H9 (cell line): ENCODE data around the gene GDAP1L1. TPM values are rescaled to one million over a fixed set of nuclear protein-coding genes. Genes with fewer than 3 reads are reported as not detected.
"Not testable (repeated sequence)": the region's sequence is repeated elsewhere in the genome, so short reads cannot be mapped to it uniquely, and the experiment has no call there.

ENCODE experiments used
- DNase-seq: peaks from one replicate; pipeline ENCODE4 v3.0.0-alpha.2; 2017
- H2AFZ ChIP-seq: one replicate; pipeline ENCODE4 v1.6.1; 2013; ENCODE audit warnings: mild to moderate bottlenecking, low read length, control low read depth, moderate library complexity
- H2AK5ac ChIP-seq: 2 replicates; pipeline ENCODE4 v1.6.1; 2013; ENCODE audit warnings: low read length, control low read depth, mixed read lengths; ENCODE audit not compliant: insufficient read length
- H2BK120ac ChIP-seq: one replicate; pipeline ENCODE4 v1.6.1; 2013; ENCODE audit warnings: low read depth, mild to moderate bottlenecking, low read length, control low read depth, inconsistent platforms; ENCODE audit not compliant: poor library complexity, severe bottlenecking
- H2BK12ac ChIP-seq: 2 replicates; pipeline ENCODE4 v1.6.1; 2013; ENCODE audit warnings: low read length, control low read depth, mixed read lengths, low read depth; ENCODE audit not compliant: insufficient read length
- H2BK15ac ChIP-seq: 2 replicates; pipeline ENCODE4 v1.6.1; 2013; ENCODE audit warnings: low read depth, low read length, control low read depth
- H2BK20ac ChIP-seq: one replicate; pipeline ENCODE4 v1.6.1; 2013; ENCODE audit warnings: low read depth, mild to moderate bottlenecking, low read length, control low read depth, inconsistent platforms; ENCODE audit not compliant: poor library complexity, severe bottlenecking
- H2BK5ac ChIP-seq: 2 replicates; pipeline ENCODE4 v1.6.1; 2013; ENCODE audit warnings: low read length, control low read depth, mixed read lengths; ENCODE audit not compliant: insufficient read length
- H3K14ac ChIP-seq: 2 replicates; pipeline ENCODE4 v1.6.1; 2013; ENCODE audit warnings: low read length, control low read depth; ENCODE audit not compliant: insufficient read depth
- H3K18ac ChIP-seq: 2 replicates; pipeline ENCODE4 v1.6.1; 2013; ENCODE audit warnings: low read depth, mild to moderate bottlenecking, mixed read lengths, low read length, control low read depth; ENCODE audit not compliant: insufficient read length
- H3K23ac ChIP-seq: 2 replicates; pipeline ENCODE4 v1.6.1; 2013; ENCODE audit warnings: low read length, control low read depth, mixed read lengths, low read depth; ENCODE audit not compliant: insufficient read length
- H3K23me2 ChIP-seq: 2 replicates; pipeline ENCODE4 v1.6.1; 2013; ENCODE audit warnings: low read depth, mild to moderate bottlenecking, mixed read lengths, low read length, control low read depth; ENCODE audit not compliant: insufficient read length, poor library complexity, severe bottlenecking
- H3K27ac ChIP-seq: 2 replicates; pipeline ENCODE4 v1.5.1; 2013; ENCODE audit warnings: low read length, control low read depth, mixed read lengths, low read depth; ENCODE audit not compliant: insufficient read length
- H3K27me3 ChIP-seq: 2 replicates; pipeline ENCODE4 v1.6.1; 2013; ENCODE audit warnings: low read length, control low read depth, inconsistent platforms; ENCODE audit not compliant: insufficient read depth
- H3K4ac ChIP-seq: 2 replicates; pipeline ENCODE4 v1.6.1; 2013; ENCODE audit warnings: low read depth, mild to moderate bottlenecking, control low read depth, inconsistent platforms, low read length, moderate library complexity
- H3K4me1 ChIP-seq: 2 replicates; pipeline ENCODE4 v1.6.1; 2013; ENCODE audit warnings: low read length, control low read depth, inconsistent platforms; ENCODE audit not compliant: insufficient read depth
- H3K4me2 ChIP-seq: 2 replicates; pipeline ENCODE4 v1.6.1; 2013; ENCODE audit warnings: low read length, control low read depth, mixed read lengths; ENCODE audit not compliant: insufficient read length, insufficient read depth
- H3K56ac ChIP-seq: 2 replicates; pipeline ENCODE4 v1.6.1; 2013; ENCODE audit warnings: low read depth, mild to moderate bottlenecking, mixed read lengths, low read length, control low read depth; ENCODE audit not compliant: insufficient read length
- H3K79me1 ChIP-seq: 2 replicates; pipeline ENCODE4 v1.6.1; 2013; ENCODE audit warnings: low read depth, mild to moderate bottlenecking, moderate library complexity, low read length, control low read depth, inconsistent platforms; ENCODE audit not compliant: insufficient read depth, poor library complexity, severe bottlenecking
- H3K79me2 ChIP-seq: 2 replicates; pipeline ENCODE4 v1.6.1; 2013; ENCODE audit warnings: low read length, control low read depth, inconsistent platforms; ENCODE audit not compliant: insufficient read depth
- H3K9ac ChIP-seq: 2 replicates; pipeline ENCODE4 v1.6.1; 2013; ENCODE audit warnings: low read length, control low read depth, mixed read lengths; ENCODE audit not compliant: insufficient read length; ENCODE audit errors: extremely low read depth
- H3K9me3 ChIP-seq: one replicate; pipeline ENCODE4 v1.6.1; 2013; ENCODE audit warnings: low read depth, low read length, inconsistent platforms; ENCODE audit not compliant: control insufficient read depth
- H3T11ph ChIP-seq: one replicate; pipeline ENCODE4 v1.6.1; 2013; ENCODE audit warnings: mild to moderate bottlenecking, low read length, control low read depth, inconsistent platforms
- H4K20me1 ChIP-seq: one replicate; pipeline ENCODE4 v1.6.1; 2013; ENCODE audit not compliant: control insufficient read depth, insufficient read length, insufficient read depth
- H4K5ac ChIP-seq: 2 replicates; pipeline ENCODE4 v1.6.1; 2013; ENCODE audit warnings: low read depth, mild to moderate bottlenecking, mixed read lengths, low read length, control low read depth; ENCODE audit not compliant: insufficient read length
- H4K8ac ChIP-seq: replicated peaks from 2 replicates; pipeline ENCODE4 v1.6.1; 2013; ENCODE audit warnings: low read length, control low read depth, mixed read lengths, low read depth; ENCODE audit not compliant: insufficient read length
- H4K91ac ChIP-seq: 2 replicates; pipeline ENCODE4 v1.6.1; 2013; ENCODE audit warnings: low read depth, mild to moderate bottlenecking, moderate library complexity, mixed read lengths, low read length, control low read depth; ENCODE audit not compliant: insufficient read length
- H3K27ac Mint-ChIP-seq, 3 experiments: 2 replicates in 2 of 3; 3 replicates in 1 of 3; pipeline ENCODE4 v1.8.0; 2020 to 2021; ENCODE audit warnings: mixed read lengths in 3 of 3, mild to moderate bottlenecking in 1 of 3, moderate library complexity in 1 of 3
- H3K27me3 Mint-ChIP-seq: 2 replicates; pipeline ENCODE4 v1.8.0; 2021; ENCODE audit warnings: low read depth, mild to moderate bottlenecking, moderate library complexity, mixed read lengths
- H3K36me3 Mint-ChIP-seq, 3 experiments: 2 replicates in 2 of 3; 3 replicates in 1 of 3; pipeline ENCODE4 v1.8.0; 2020 to 2021; ENCODE audit warnings: low read depth in 3 of 3, mixed read lengths in 3 of 3; ENCODE audit not compliant: insufficient read depth in 1 of 3
- H3K4me1 Mint-ChIP-seq, 2 experiments: 2 replicates each; pipeline ENCODE4 v1.8.0; 2020; ENCODE audit warnings: mixed read lengths in 2 of 2
- H3K4me3 Mint-ChIP-seq, 2 experiments: 2 replicates in 1 of 2; 3 replicates in 1 of 2; pipeline ENCODE4 v1.8.0; 2020 to 2021; ENCODE audit warnings: mild to moderate bottlenecking in 2 of 2, mixed read lengths in 2 of 2, moderate library complexity in 1 of 2
- H3K9me3 Mint-ChIP-seq, 2 experiments: 2 replicates in 1 of 2; 3 replicates in 1 of 2; pipeline ENCODE4 v1.8.0; 2020; ENCODE audit warnings: mild to moderate bottlenecking in 2 of 2, mixed read lengths in 2 of 2, moderate library complexity in 1 of 2
- WGBS: extraction: QIAGEN DNeasy Blood & Tissue Kit; methylation state at CpG from one replicate; pipeline ENCODE4 v1.1.7; 2013; ENCODE audit warnings: missing lambda C conversion rate, low lambda C conversion rate, mixed read lengths; ENCODE audit not compliant: insufficient read length; ENCODE audit errors: extremely low coverage; 5-methylcytosine and 5-hydroxymethylcytosine counted together
- total RNA-seq: library from RNA; stranded (reverse); gene quantifications from 2 replicates; pipeline ENCODE4 v1.2.1, GENCODE V29; 2021
- TF ChIP-seq, protein P1 (sequence below): fragments of 200-600 bp; sonication (generic); conservative IDR thresholded peaks from 3 replicates; pipeline ENCODE4 v1.8.0; 2021; ENCODE audit warnings: antibody characterized with exemption, mild to moderate bottlenecking

The GDAP1L1 gene
- total RNA-seq, 1 experiment from 2014 or later = 5.9 TPM

DNA sequence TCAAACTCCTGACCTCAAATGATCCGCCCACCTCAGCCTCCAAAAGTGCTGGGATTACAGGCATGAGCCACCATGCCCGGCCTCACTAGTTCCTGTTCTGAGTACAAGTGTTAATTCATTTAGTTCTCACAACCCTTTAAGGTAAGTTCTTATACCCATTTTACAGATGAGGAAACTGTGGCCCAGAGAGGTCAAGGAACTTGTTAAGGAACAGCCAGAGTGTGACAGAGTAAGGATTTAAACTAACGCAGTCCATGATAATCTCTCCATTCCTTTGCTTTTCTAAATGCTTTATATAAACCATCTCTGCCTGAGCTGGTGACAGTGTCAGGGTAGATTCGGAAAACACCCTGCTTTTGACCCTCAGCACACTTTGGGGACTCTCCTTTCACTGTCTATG lies 50.6 kb downstream of the GDAP1L1 start:
- Mint-ChIP-seq H3K27me3 (no peaks in the 10 kb centered on the region), H3K36me3 (no peaks in the 10 kb centered on the region), H3K4me3 (no peak overlapping the region), H3K4me1 (peaks cover 2 to 3% of the 10 kb centered on the region in 2 experiments), H3K9me3 (no peaks in the 10 kb centered on the region), H3K27ac (no peak overlapping the region)
- DNase-seq = no peak
- Histone ChIP-seq H2BK12ac (no peak overlapping the region), H3K79me2 (no peaks in the 10 kb centered on the region), H2BK15ac (no peak overlapping the region), H3K18ac (no peak overlapping the region), H2BK20ac (no peak overlapping the region), H3K23ac (no peak overlapping the region), H2BK5ac (no peak overlapping the region), H3K14ac (no peak overlapping the region), H2BK120ac (no peak overlapping the region), H2AK5ac (no peak overlapping the region), H3K4ac (no peak overlapping the region), H3K56ac (no peak overlapping the region), H4K91ac (no peak overlapping the region), H3K27me3 (no peaks in the 10 kb centered on the region), H3K9me3 (no peaks in the 10 kb centered on the region), H3T11ph (no peak overlapping the region), H4K5ac (no peak overlapping the region), H3K79me1 (no peaks in the 10 kb centered on the region), H3K4me1 (no peaks in the 10 kb centered on the region), H3K4me2 (no peak overlapping the region), H3K23me2 (no peaks in the 10 kb centered on the region), H2AFZ (no peak overlapping the region), H4K8ac (no peak overlapping the region), H3K9ac (no peak overlapping the region), H3K27ac (no peak overlapping the region), H4K20me1 (no peaks in the 10 kb centered on the region)
- TF ChIP-seq, protein P1, sequence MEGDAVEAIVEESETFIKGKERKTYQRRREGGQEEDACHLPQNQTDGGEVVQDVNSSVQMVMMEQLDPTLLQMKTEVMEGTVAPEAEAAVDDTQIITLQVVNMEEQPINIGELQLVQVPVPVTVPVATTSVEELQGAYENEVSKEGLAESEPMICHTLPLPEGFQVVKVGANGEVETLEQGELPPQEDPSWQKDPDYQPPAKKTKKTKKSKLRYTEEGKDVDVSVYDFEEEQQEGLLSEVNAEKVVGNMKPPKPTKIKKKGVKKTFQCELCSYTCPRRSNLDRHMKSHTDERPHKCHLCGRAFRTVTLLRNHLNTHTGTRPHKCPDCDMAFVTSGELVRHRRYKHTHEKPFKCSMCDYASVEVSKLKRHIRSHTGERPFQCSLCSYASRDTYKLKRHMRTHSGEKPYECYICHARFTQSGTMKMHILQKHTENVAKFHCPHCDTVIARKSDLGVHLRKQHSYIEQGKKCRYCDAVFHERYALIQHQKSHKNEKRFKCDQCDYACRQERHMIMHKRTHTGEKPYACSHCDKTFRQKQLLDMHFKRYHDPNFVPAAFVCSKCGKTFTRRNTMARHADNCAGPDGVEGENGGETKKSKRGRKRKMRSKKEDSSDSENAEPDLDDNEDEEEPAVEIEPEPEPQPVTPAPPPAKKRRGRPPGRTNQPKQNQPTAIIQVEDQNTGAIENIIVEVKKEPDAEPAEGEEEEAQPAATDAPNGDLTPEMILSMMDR = no peak
- no CpG with 5 or more reads among the region's 4 CpGs for WGBS

GRCh38 chr20:44299011-44299535 lies 52.0 kb downstream of the GDAP1L1 start:
- H3K9me3 Mint-ChIP-seq, H3K14ac ChIP-seq, H3T11ph ChIP-seq, H3K18ac ChIP-seq, H4K91ac ChIP-seq, H2BK15ac ChIP-seq, H3K23me2 ChIP-seq, H3K27ac Mint-ChIP-seq, H2BK20ac ChIP-seq, H4K8ac ChIP-seq, H4K5ac ChIP-seq, H3K56ac ChIP-seq, H3K4ac ChIP-seq, H3K27ac ChIP-seq, H3K4me1 ChIP-seq, H2BK120ac ChIP-seq, H3K4me2 ChIP-seq, H3K27me3 Mint-ChIP-seq, H3K23ac ChIP-seq, H2BK5ac ChIP-seq, H3K9ac ChIP-seq, H3K4me1 Mint-ChIP-seq, H3K9me3 ChIP-seq, H3K79me1 ChIP-seq, H2BK12ac ChIP-seq, H2AK5ac ChIP-seq, H4K20me1 ChIP-seq, H3K27me3 ChIP-seq, H3K79me2 ChIP-seq, H2AFZ ChIP-seq, H3K36me3 Mint-ChIP-seq, H3K4me3 Mint-ChIP-seq: not testable (repeated sequence)
- DNase-seq = peak; percentile 34
- WGBS = no CpG with 5 or more reads among the region's 42 CpGs
